ENCODE measurements around the gene IGSF21. TPM values are rescaled to one million over a fixed set of nuclear protein-coding genes. Genes with fewer than 3 reads are reported as not detected.

Gene IGSF21
- polyA plus RNA-seq, 4 donors = 0.17 to 0.49 (median 0.39) TPM

GRCh38 chr1:18288722-18289121 lies 181.1 kb downstream of the IGSF21 start:
- DNase-seq (ENCODE audit: low read depth in 4 of 4, low spot score in 3 of 4) = peak in 2 of 4 donors; percentile 26 to 56

GRCh38 chr1:18289597-18289996 lies 182.0 kb downstream of the IGSF21 start:
- DNase-seq (ENCODE audit: low read depth in 4 of 4, low spot score in 3 of 4) = no peak

DNA sequence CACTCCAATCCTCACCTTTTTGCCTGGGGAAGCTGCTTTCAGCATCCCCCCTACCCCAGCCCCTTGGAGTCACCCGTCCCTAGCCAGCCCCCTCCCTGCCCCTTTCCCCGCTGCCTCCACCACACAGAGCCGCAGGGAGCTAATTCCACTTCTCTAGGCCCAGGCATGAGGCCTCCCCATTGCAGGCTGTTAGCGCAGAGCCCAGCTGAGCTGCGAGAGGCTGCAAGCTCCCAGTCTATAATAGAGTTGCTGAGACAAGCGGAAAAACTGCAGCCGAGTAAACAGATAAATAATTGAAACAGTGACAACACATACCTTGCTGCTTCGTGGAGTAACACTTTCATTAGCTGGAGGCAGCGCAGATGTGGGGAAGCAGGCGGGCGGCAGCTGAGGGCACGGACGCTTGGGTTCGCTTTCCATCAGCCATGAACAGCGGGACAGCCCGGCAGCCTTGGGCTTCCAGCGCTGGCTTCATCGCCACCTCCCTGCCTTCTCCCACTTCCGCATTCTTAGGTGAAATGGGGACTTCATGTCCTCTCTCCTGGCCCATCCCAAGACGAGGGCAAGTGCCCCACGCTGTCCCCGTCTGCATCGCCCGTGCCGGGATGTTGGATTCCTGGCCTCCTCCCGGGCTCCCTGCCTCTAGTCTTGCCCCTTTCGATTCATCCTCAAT lies 183.3 kb downstream of the IGSF21 start:
- DNase-seq (ENCODE audit: low read depth in 4 of 4, low spot score in 3 of 4) = no peak

DNA sequence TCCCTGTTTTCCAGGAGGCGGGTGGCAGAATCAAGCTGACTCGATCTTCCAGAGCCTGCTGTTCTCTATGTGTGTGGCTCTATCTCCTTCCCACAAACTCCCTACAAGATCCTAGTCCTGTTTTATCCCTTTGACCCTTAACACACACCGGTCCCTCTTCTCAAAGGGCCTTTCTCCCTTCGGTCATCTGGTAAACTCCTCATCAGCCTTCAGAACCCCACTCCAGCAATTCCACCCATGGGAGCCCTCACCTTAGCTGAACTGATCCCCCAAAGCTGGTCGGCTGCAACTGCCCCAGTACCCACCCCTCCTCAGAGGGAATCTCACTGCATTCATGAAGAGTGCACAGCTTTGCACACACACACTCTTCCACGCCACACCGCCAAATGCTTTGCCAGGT lies 184.9 kb downstream of the IGSF21 start:
- DNase-seq (ENCODE audit: low read depth in 4 of 4, low spot score in 3 of 4) = no peak

DNA sequence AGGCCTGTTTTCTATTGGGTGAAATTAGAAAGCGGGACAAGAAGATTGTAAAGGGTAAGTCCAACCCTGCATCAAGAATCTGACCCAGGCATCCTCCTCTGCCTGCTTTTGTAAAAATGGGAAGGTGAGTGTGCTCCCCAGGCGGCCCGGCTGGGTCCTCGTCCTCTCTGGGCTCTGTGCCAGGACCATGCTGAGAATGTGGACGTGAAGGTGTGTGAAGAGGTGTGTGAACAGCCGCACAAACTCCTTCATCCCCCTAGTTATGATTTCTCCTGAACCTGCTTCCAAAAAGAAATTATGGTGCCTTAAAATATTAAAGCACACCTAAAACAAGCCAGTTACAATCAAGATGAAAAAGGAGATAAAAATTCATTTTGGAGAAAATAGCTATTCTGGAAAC lies 185.7 kb downstream of the IGSF21 start:
- DNase-seq (ENCODE audit: low read depth in 4 of 4, low spot score in 3 of 4) = no peak

- DNase-seq (ENCODE audit: low read depth in 4 of 4, low spot score in 3 of 4) = no peak
These were observed 187.0 kb downstream of the IGSF21 start for GRCh38 chr1:18294437-18295176.

- no peak for DNase-seq (ENCODE audit: low read depth in 4 of 4, low spot score in 3 of 4)
These were observed 190.5 kb downstream of the IGSF21 start for GRCh38 chr1:18297896-18298648.

- no peak for DNase-seq (ENCODE audit: low read depth in 4 of 4, low spot score in 3 of 4)
These were observed 192.1 kb downstream of the IGSF21 start for GRCh38 chr1:18299441-18300338.

GRCh38 chr1:18300376-18300775 lies 192.8 kb downstream of the IGSF21 start:
- no peak for DNase-seq (ENCODE audit: low read depth in 4 of 4, low spot score in 3 of 4)

- no peak for DNase-seq (ENCODE audit: low read depth in 4 of 4, low spot score in 3 of 4)
These were observed 195.3 kb downstream of the IGSF21 start for GRCh38 chr1:18302788-18303413.

GRCh38 chr1:18304151-18304869 lies 196.7 kb downstream of the IGSF21 start:
- no peak for DNase-seq (ENCODE audit: low read depth in 4 of 4, low spot score in 3 of 4)

- no peak for DNase-seq (ENCODE audit: low read depth in 4 of 4, low spot score in 3 of 4)
These were observed 197.7 kb downstream of the IGSF21 start for GRCh38 chr1:18305182-18305795.

- DNase-seq (ENCODE audit: low read depth in 4 of 4, low spot score in 3 of 4) = no peak
These were observed 199.8 kb downstream of the IGSF21 start for GRCh38 chr1:18307329-18307898.

- DNase-seq (ENCODE audit: low read depth in 4 of 4, low spot score in 3 of 4) = no peak
These were observed 202.1 kb downstream of the IGSF21 start for GRCh38 chr1:18309552-18310155.

DNA sequence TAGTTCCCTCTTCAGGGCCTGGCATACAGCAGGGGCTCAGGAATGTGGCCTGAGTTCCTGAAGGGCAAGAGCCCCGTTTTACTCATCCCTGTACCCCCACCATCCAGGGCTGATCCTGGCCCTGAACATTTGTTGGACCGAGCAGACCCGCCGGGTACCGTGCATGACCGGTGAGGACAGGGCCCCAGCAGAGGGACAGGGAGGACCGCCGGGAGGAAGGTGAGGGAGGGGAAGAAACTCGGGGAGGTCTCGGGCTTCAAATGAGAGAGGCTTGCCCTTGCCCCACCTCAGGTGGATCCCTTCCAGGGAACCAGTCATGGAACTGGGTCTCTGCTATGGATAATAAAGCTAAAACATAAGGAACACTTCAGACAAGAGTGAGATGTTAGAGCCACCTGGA lies 205.4 kb downstream of the IGSF21 start:
- no peak for DNase-seq (ENCODE audit: low read depth in 4 of 4, low spot score in 3 of 4)

DNA sequence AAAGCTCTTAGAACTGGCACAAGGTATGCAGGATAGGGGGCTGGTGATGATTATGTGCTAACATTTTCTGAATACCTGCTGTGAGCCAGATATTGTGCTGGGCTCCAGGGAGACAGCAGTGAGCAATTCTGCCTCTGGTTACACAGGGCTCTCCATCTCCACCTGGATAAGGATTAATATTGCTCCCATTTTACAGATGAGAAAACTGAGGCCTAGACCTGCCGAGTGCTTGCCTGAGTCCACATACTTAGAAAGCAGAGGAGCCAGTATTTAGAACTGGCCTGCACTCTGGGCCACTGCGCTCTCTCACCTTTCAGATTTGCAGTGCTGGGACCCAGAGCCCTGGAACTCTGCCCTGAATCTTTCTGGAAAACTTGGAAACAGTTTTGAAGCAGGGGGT lies 205.9 kb downstream of the IGSF21 start:
- no peak for DNase-seq (ENCODE audit: low read depth in 4 of 4, low spot score in 3 of 4)

DNA sequence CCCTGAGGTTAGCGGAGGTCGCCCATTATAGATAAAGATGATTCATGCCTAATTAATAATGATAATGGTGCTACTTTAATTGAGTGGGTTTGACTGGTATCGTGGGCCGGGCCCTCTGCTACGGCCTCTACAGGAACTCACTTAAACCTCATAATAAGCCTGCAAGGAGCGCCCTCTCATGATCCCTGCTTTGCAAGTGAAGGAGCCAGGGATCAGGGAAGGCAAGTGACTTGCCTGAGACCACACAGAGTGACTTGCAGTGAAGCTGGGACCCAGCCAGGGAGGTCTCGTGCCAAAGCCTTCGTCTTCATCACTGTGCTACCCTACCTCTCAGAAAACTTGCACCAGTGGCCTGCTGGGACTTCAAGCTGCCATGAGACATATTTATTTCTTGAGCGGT lies 206.8 kb downstream of the IGSF21 start:
- DNase-seq (ENCODE audit: low read depth in 4 of 4, low spot score in 3 of 4) = no peak

DNA sequence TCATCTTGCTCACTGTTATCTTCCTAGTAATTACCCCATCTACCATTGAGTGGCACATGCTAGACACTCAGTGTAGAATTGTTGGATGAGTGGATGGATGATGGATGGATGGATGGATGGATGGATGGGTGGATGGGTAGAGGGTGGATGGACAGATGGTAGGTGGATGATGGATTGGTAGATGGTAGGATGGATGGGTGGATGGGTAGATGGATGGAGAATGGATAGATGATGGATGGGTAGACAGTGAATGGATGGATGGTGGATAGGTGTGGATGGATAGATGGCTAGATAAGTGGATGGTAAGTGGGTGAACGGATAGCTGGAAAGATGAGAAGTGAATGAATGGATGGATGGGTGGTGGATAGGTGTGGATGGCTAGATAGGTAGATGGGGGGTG lies 207.9 kb downstream of the IGSF21 start:
- DNase-seq (ENCODE audit: low read depth in 4 of 4, low spot score in 3 of 4) = no peak
